BJ (cell line): ENCODE measurements around the gene ATG16L1. TPM values are rescaled to one million over a fixed set of nuclear protein-coding genes. Genes with fewer than 3 reads are reported as not detected.
A peak's percentile ranks its signal among the peaks of the same experiment; 100 is the strongest.

Experiments used
- CTCF ChIA-PET: fragments of 350-600 bp; formaldehyde crosslinking; extraction: SDS; loops from one replicate; lab custom pipeline; 2021; ENCODE audit warnings: antibody characterized with exemption, inconsistent platforms; lab: Yijun Ruan, JAX
- POLR2A ChIA-PET: fragments of 300-600 bp; sonication (Branson Sonifier 250); formaldehyde crosslinking; extraction: SDS; loops from one replicate; lab custom pipeline; 2021; ENCODE audit warnings: antibody characterized with exemption; lab: Charles Lee
- DNase-seq: peaks from one replicate; pipeline ENCODE4 v3.0.0-alpha.2; 2011; ENCODE audit warnings: low read depth
- H3K27me3 ChIP-seq: 2 replicates; pipeline ENCODE4 v1.6.0; 2011; ENCODE audit warnings: low read length; ENCODE audit not compliant: control insufficient read depth, insufficient read depth
- H3K36me3 ChIP-seq: 2 replicates; pipeline ENCODE4 v1.5.1; 2011; ENCODE audit warnings: low read length; ENCODE audit not compliant: control insufficient read depth, insufficient read depth
- H3K4me3 ChIP-seq: 2 replicates; pipeline ENCODE4 v1.5.1; 2011; ENCODE audit warnings: low read depth, mild to moderate bottlenecking, control low read depth, low read length
- polyA plus RNA-seq: library from polyadenylated mRNA; depleted of rRNA; stranded (reverse); fragments of >200 nt; gene quantifications from 2 replicates; pipeline ENCODE4 v1.2.3, GENCODE V29; 2011; rRNA removed
- small RNA-seq: library from RNA; depleted of rRNA; stranded (forward); fragments of <200 nt; gene quantifications from one replicate; pipeline ENCODE3, GENCODE V24; 2012; ENCODE audit warnings: low replicate concordance, low read depth; ENCODE audit not compliant: insufficient read length
- TF ChIP-seq, protein P1 (sequence below): IDR thresholded peaks from 2 replicates; pipeline ENCODE4 v1.5.1; 2011; ENCODE audit warnings: low read depth, mild to moderate bottlenecking, control low read depth, inconsistent platforms, low read length, moderate library complexity; ENCODE audit not compliant: insufficient read depth

ATG16L1 gene
- polyA plus RNA-seq, 1 experiment = 26.4 TPM

DNA sequence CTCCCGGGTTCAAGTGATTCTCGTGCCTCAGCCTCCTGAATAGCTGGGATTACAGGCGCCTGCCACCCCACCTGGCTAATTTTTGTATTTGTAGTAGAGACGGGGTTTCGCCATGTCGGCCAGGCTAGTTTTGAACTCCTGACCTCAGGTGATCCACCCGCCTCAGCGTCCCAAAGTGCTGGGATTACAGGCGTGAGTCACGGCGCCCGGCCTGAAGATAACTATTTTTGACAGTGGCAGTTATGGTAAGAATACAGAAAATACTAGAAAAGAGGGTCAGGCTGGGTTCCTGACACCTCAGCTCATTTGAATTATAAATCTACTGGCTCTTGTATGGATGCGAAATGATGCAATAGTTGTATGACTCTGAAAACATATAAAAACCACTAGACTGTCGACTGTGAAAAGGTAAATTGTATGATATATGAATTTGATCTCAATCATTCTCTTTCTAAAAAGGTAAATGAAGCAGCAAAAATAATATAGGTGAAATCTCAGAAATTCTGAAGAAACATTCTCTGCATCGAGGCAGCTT lies 91.8 kb downstream of the ATG16L1 start:
- no peaks in the 10 kb centered on the region for H3K36me3 ChIP-seq
- TF ChIP-seq, protein P1, sequence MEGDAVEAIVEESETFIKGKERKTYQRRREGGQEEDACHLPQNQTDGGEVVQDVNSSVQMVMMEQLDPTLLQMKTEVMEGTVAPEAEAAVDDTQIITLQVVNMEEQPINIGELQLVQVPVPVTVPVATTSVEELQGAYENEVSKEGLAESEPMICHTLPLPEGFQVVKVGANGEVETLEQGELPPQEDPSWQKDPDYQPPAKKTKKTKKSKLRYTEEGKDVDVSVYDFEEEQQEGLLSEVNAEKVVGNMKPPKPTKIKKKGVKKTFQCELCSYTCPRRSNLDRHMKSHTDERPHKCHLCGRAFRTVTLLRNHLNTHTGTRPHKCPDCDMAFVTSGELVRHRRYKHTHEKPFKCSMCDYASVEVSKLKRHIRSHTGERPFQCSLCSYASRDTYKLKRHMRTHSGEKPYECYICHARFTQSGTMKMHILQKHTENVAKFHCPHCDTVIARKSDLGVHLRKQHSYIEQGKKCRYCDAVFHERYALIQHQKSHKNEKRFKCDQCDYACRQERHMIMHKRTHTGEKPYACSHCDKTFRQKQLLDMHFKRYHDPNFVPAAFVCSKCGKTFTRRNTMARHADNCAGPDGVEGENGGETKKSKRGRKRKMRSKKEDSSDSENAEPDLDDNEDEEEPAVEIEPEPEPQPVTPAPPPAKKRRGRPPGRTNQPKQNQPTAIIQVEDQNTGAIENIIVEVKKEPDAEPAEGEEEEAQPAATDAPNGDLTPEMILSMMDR = no peak
- H3K27me3 ChIP-seq = peaks cover 2% of the 10 kb centered on the region
- no peak overlapping the region for H3K4me3 ChIP-seq
- ChIA-PET CTCF (interaction anchor here (0.9 kb wide), 1 partner anchor 11 kb away, joined by 4 read pairs; the partner anchor contains the start of gene DGKD), POLR2A (no interaction called here)
- DNase-seq = no peak

Small RNA genes within 50 kb of the gene (small RNA-seq; reads per million reads assigned to genes)
- not detected for gene RN7SL32P
- 6.3 reads per million, percentile 68 among the genes with 10 or more reads in this experiment for gene SCARNA5
- gene SCARNA6 = 1.1 reads per million

Other genes starting within 250 kb of the ATG16L1 start
- 0.11 and 0.23 TPM in 2 replicates for gene NGEF, start 238.4 kb upstream of the ATG16L1 start, polyA plus RNA-seq
- gene NEU2, start 219.0 kb upstream of the ATG16L1 start, polyA plus RNA-seq = not detected in 2 replicates
- gene INPP5D, start 191.3 kb upstream of the ATG16L1 start, polyA plus RNA-seq = 0.26 and 0.38 TPM in 2 replicates
- gene SAG, start 56.1 kb downstream of the ATG16L1 start, polyA plus RNA-seq = not detected in 2 replicates
- gene DGKD, start 102.8 kb downstream of the ATG16L1 start, polyA plus RNA-seq = 4.2 and 8.5 TPM in 2 replicates